Measurements from ENCODE around the gene DHFR2. TPM values are rescaled to one million over a fixed set of nuclear protein-coding genes. Genes with fewer than 3 reads are reported as not detected.
"Not testable (repeated sequence)": the region's sequence is repeated elsewhere in the genome, so short reads cannot be mapped to it uniquely, and the experiment has no call there.

DHFR2 gene
- polyA plus RNA-seq, 4 donors: 9.3 to 14.8 (median 12.2) TPM

DNA sequence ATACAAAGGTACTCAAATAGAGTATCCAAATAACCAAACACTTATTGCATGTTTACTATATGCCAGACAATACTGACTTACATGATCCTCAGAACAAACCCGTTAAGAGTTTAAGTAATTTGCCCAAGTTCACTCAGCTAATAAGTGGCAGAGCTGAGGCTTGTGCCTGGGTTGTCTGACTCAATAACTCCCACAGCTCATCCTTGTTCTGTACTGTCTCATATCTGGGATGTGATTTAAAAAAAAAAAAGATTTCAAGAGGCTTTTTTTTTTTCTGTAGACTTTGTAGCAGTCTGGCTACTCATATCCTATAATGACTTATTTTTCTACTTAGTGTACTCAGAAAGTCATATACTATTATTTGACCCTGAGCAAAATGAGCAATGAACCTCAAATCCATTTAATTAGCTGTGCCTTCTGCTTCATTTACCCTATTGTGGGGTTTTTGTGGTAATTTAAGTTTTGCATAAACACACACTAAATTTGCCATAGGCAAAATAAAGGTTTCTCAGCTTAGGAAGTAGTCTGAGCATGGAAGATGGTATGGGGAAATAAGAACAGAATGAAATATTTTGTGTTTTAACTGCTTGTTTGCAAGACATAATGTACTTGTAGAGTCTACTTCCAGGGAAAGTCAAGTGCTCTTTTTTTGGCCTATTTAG, 3.2 kb upstream of the DHFR2 start:
- no peak for DNase-seq (ENCODE audit: low read depth in 4 of 4, low spot score in 3 of 4)

DNA sequence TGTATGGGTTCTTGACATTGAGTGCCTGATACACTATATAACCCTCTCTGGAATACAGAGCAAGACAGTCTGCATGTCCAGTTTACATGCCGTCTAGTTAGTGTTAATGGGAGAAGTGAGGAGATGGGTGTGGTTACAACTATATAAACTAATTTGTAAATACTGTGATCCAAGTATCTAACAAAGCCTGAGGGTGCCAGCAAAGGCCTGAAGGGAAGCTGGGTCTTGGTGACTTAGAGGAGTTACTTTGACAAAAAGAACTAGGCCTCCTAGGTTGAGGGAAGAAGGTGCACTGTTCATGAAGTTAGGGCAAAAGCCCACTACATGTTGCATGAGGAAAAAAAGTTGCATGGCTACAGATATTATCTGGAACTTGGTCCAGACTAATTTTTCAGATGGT, 2.4 kb upstream of the DHFR2 start:
- DNase-seq (ENCODE audit: low read depth in 4 of 4, low spot score in 3 of 4): no peak

DNA sequence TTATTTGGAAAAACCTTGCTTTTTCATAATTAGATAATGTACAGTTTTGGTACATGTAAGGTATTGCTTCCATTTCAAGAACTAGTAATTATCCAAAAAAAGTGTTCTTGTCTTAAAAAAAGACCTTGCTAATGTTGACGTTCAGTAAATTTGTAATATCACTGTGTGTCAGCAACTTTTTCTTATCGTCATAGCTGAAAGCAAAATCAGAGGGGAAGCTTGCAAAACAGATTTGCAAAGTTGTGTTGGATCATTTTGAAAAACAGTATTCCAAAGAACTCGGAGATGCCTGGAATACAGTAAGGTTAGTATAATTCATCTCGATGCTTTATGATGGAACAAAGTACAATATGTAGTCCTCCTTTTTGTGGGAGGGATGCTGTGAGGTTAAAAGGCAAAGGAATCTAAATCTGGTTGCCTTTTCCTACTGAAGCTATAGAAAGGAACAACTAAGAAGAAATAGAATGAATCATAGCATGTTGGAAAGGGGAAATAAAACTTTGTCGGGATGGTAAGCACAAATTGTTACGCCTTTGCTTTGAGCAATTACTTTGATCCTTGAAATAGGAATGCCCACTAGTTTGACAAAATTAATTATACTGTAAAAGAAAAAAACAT, 1.6 kb upstream of the DHFR2 start:
- no peak for DNase-seq (ENCODE audit: low read depth in 4 of 4, low spot score in 3 of 4)

DNA sequence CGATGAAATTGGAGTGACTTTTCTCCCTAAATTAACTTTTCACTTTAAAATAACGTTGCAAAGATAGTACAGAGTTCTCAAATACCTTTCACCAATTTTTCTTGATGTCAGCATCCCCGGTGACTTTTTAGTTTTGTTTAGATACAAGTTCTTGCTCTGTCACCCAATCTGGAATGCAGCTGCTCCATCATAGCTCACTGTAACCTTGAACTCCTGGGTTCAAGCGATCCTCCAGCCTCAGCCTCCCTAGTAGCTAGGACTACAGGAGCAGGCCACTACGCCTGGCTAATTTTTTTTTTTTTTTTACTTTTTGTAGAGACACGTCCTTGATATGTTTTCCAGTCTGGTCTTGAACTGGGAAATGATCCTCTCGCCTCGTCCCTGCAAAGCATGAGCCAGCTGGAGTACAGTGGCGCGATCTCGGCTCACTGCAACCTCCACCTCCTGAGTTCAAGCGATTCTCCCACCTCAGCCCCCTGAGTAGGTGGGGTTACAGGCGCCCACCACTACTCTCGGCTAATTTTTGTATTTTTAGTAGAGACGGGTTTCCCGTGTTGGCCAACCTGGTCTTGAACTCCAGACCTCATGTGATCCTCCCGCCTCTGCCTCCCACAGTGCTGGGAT, 892 bp upstream of the DHFR2 start:
- DNase-seq (ENCODE audit: low read depth in 4 of 4, low spot score in 3 of 4): no peak

DNA sequence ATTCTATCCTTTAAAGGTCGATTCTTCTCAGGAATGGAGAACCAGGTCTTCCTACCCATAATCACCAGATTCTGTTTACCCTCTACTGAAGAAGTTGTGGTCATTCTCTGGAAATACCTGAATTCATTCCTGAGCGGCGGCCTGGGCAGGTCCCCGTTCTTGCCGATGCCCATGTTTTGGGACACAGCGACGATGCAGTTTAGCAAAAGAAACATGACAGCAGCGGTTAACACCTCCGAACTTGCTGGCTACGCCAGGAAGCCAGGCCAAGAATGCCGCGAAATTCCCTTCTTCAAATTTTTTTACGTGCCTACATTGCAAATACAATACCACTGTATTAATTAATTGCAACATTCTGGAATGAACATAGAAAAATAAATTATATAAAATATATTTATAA, 1.4 kb downstream of the DHFR2 start:
- no peak for DNase-seq (ENCODE audit: low read depth in 4 of 4, low spot score in 3 of 4)

DNA sequence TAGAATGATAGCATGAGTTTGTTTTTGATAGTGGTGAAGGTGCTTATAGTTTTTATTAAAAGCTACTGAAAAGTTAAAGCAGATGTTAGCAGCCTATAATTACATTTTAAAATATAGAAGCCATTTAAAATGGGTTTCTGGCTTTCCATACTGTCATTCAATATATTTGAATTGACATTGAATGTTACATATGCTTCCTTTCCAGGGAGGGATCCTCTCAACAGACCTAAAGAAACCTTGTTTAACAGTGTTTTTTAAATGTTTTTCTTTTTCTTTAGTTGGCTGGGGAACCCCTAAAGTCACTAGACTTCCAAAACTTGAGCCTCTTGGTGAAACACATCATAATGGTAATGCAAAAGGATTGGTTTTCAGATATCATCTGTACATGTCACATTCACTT, 12.2 kb downstream of the DHFR2 start:
- DNase-seq (ENCODE audit: low read depth in 4 of 4, low spot score in 3 of 4): no peak

DNA sequence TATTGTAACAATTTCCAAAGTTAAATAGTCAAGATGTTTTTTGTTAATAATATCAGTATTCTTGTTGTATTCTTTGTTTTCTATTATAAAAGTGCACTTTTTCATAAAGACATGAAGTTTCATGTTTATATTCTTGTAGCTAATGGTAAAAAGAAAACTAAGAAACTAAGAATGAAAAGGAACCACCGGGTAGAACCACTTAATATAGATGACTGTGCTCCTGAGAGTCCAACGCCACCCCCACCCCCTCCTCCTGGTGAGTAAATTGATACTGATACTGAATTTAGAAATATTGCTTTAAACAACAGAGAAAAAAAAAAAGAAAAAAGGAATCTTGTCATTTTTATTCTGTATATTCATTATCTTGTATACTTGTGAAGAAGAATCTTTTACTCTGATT, 13.4 kb downstream of the DHFR2 start:
- DNase-seq (ENCODE audit: low read depth in 4 of 4, low spot score in 3 of 4): no peak

DNA sequence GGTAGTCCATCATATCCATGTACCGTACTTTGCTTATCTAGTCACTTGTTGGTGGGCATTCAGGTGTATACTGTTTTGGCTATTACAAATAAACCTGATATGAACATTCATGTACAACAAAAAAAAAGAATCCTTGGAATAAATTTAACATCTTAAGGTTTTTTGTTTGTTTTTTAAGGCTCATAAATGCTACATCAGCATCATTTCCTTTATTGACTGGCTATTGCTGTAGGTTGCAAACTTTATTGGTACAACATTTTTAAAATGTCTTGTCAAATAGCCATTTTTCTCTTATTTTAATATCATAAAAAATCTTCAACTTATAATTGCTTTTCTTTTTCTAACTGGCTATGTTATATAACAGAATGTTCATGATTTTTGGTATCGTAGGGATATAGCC, 16.2 kb downstream of the DHFR2 start:
- DNase-seq (ENCODE audit: low read depth in 4 of 4, low spot score in 3 of 4): no peak

DNA sequence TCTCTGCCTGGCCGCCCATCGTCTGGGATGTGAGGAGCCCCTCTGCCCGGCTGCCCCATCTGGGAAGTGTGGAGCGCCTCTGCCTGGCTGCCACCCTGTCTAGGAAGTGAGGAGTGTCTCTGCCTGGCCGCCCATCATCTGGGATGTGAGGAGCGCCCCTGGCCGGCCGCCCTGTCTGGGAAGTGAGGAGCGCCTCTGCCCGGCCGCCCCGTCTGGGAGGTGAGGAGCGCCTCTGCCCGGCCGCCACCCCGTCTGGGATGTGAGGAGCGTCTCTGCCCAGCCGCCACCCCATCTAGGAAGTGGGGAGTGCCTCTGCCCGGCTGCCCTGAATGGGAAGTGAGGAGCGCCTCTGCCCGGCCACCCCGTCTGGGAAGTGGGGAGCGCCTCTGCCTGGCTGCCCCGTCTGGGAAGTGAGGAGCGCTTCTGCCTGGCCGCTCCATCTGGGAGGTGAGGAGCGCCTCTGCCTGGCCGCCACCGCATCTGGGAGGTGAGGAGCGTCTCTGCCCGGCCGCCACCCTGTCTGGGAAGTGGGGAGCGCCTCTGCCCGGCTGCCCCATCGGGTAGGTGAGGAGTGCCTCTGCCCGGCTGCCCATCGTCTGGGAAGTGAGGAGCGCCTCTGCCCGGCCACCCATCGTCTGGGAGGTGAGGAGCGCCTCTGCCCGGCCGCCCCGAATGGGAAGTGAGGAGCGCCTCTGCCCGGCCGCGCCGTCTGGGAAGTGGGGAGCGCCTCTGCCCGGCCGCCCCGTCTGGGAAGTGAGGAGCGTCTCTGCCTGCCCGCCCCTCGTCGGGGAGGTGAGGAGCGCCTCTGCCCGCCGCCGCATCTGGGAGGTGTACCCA, 18.4 kb downstream of the DHFR2 start:
- DNase-seq (ENCODE audit: low read depth in 4 of 4, low spot score in 3 of 4): not testable (repeated sequence)

DNA sequence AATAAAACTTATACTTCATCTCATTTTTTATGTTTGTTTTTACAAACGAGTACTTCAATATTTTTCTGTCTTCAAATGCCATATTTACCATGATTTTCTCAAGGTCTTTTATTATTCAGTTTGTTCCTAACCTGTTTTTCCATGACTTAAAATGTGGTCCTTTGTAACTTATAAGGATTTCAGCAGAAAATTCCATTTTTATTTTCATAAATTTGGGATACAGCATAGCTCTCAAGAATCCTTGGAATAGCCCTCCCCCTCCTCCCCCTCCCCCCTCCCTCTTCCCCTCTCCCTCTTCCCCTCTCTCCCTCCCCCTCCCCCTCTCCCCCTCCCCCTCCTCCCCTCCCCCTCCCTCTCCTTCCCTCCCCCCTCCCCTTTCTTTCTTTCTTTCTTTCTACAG, 19.4 kb downstream of the DHFR2 start:
- DNase-seq (ENCODE audit: low read depth in 4 of 4, low spot score in 3 of 4): no peak

DNA sequence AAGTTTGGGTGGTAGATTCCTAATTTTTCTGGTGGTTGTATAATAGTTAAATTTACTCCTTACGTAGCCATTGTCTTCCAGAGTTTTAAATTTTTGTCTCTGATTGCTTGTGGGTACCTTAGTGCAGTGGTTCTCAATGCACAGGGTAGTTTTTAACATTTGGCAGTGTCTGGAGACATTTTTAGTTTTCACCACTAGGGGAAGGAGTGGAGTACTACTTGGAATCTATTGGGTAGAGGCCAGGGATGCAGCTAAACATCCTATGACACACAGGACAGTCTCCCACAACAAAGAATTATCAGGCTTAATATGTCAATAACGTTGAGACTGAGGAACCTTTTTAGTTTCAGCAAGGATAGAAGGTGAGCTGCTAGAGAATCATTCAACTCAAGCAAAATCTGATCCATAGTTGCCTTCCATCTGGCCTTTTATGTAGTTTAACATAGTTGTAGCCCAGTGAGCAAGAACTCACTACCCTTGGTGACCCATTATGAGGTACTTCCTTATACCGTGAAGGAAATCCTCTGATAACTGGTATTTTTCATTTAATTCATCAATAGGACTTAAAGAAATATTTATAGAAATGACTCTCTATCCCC, 25.7 kb downstream of the DHFR2 start:
- no peak for DNase-seq (ENCODE audit: low read depth in 4 of 4, low spot score in 3 of 4)

DNA sequence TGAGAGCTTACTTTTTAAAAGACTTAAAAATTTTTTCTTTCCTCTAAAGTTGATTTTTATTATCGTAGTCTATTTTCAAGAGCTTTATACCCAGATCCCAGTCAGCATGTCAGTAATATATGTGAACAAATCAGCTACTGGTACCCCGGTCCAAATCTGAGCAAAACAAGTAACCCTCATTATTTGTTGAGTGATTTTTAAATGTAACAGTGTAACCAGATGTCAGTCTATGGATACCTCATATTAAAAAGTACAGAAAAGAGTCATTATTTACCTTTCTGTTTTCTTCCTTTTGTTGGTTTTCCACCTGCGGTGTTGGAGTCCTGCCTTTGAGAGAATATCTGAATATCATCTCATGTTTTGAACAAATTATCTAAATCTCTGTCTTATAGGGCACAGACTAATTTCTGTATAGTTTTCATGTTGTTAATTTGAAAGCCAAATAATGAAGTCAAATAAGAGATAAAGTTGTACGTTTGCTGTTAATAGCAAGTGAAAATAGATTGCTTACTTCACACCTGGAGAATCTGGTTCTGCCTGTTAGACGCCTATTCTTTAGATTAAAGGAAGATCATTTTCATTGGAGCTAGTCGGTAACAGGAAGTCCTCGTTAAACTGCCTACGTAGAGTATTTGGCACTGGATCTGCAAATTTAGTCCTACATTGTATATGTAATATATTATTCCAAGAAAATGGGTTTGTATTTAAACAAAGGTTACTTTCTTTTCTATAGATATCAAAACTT, 34.5 kb downstream of the DHFR2 start, which contains the start of gene STX19:
STX19 (minus strand) TSS at position 505 of the 745 bp plus-strand sequence. CDS start 13,328 bp downstream, outside the sequence.
- no peak for DNase-seq (ENCODE audit: low read depth in 4 of 4, low spot score in 3 of 4)

DNA sequence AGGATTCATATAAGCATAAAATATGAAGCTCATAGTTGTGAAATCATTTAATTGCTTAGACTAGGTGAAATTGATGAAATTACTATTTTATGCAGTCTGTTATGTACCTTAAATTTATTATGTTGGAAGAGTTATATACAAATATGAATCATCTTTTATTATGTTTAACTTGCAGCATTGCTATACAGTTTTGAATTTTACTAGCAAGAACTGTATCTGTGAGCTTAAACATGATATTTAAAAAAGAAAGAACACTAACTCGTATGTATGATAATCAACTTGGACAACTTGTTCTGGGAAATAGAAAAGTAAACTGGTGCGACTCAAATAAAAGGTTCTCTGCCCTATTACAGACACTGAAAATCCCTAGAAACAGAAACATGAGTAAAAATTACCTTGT, 36.1 kb downstream of the DHFR2 start:
- DNase-seq (ENCODE audit: low read depth in 4 of 4, low spot score in 3 of 4): no peak

DNA sequence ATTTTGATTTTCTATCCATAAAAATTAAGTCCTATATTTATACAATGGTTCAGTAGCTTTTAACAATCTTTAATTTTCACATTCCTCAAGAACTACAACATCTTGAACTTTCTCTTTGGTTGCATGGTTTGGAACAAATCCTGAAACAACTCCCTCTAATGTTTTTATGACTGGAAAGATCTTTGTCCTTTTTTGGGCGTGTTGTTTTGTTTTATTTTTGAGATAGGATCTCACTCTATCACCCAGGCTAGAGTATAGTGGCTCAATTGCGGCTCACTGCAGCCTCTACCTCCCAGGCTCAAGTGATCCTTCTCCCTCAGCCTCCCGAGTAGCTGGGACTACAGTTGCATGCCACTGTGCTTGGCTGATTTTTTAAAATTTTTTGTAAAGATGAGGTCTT, 38.3 kb downstream of the DHFR2 start:
- no peak for DNase-seq (ENCODE audit: low read depth in 4 of 4, low spot score in 3 of 4)

DNA sequence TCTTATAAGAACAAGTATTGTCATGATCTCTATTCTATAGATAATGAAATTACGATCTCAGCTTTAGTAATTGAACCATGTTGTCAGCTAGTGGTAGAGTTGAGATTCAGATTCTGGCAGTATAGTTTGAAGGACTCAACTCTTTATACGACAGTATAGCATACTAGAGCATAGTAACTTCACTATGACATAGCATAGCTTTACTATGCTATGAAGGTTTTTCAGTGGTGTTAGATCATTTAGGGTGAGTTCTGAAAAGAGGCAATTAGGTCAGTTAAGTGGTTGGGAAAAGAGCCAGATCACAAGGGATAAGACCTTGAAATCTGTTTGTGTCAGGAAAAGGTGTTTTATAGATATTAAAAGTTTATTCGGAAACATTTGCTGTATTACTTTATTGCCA, 42.4 kb downstream of the DHFR2 start:
- DNase-seq (ENCODE audit: low read depth in 4 of 4, low spot score in 3 of 4): no peak

DNA sequence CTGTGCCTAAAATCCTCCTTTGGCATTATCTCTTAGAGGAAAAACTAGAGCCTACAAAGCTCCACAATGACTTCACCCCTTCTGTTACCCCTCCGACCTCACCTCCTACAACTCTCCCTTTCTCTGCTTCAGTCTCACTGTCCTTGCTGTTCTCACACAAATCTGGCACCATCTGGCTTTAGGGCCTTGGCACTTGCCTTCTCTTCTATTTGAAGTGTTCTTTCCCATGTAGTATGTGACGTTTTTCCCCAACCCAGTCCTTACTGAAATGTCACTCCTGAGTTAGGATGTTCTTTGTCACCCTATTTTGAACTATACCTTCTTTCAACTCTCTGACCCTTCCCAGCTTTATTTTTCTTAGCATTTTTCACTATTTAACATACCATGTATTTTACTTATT, 43.1 kb downstream of the DHFR2 start:
- no peak for DNase-seq (ENCODE audit: low read depth in 4 of 4, low spot score in 3 of 4)

DNA sequence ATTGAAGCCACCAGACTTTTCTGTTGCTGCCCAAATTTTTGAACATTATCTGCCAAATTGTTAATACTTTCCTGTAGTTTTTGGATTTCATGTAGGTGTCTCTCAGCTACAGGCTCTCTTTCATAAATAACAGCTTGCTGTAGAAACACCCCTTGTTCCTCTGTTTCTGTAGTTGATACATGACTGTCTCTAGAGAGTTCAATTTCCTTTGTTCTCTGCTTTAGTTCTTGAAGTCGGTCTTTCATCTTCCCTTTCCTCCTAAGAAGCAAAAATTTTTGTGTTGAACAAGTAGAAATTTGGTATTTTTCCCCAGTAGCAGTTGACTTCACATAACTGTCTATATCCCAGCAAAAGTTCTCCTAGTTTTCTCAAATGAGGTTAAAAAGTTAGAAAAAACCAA, 47.7 kb downstream of the DHFR2 start:
- DNase-seq (ENCODE audit: low read depth in 4 of 4, low spot score in 3 of 4): no peak

DNA sequence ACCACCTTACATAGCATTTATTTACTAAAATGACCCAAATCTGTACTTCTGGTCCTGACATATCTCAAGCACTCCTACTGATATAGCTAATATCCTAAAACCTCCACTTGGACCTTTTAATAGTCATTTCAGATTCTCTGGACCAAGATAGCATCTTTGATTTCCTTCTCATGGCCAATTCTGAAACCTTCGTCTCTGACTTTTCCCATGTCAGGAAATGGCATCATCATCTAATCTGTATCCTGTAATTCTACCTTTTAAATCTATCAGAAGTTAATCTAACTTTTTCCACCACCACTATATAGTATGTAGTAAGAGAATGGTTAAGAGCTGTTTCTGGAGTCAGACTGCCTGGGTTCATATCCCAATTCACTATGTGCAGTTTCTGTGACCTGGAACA, 50.5 kb downstream of the DHFR2 start:
- no peak for DNase-seq (ENCODE audit: low read depth in 4 of 4, low spot score in 3 of 4)

DNA sequence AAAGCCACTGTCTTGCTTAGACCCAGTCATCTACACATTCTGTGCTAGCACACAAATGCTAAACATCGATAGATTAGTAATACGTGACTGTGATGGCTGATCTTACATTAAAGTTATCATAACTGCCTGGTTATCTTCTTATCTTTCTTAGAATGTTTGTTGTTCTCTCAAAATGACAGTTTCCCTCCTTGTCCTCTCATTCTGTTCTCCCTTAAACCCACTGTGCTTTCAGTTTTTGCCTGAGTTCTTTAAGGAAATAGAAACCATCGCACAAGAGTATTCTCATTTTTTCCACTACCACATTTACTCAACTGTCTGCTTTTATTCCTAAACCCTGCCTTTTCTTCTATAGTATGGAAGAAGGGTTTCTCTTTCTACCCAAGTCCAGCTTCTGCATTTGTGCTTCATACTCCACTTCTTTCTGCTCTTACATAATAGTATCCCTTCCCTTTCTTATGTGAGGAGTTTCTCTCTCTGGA, 51.4 kb downstream of the DHFR2 start:
- no peak for DNase-seq (ENCODE audit: low read depth in 4 of 4, low spot score in 3 of 4)

DNA sequence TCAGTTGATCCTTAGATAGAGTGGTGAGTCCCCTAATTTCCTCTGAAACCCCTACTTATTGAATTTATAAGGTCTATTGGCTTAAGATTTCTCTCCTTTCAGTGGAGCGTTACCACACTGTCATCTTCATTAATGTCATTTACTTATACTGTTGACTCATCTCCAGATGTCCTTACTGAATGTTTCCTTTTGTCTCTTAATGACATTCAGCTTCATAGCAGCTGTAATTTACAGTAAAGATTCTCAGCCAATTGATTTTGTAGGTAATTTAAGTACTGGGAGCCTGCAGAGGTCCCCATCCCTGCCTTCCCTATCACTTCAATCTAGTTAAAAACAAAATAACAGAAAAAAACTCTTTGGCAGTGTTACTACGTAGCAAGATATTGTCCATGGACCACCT, 53.1 kb downstream of the DHFR2 start:
- no peak for DNase-seq (ENCODE audit: low read depth in 4 of 4, low spot score in 3 of 4)
